Prostate gland (tissue), 2 donors: ENCODE measurements around the gene RABEPK.

Experiments
- POLR2A ChIP-seq: fragments of 450-650 bp; IDR thresholded peaks from one replicate; pipeline ENCODE4 v1.6.1; 2016; ENCODE audit warnings: antibody characterized with exemption, mild to moderate bottlenecking
- POLR2AphosphoS5 ChIP-seq: sonication (generic); formaldehyde crosslinking; IDR thresholded peaks from one replicate; pipeline ENCODE4 v1.6.1; 2017; ENCODE audit warnings: antibody characterized with exemption
- TF ChIP-seq, protein P1 (sequence below), 4 experiments: fragments of 200-600 bp in 2 of 4; fragments of 450-650 bp in 2 of 4; sonication (generic) in 2 of 4; IDR thresholded peaks; 1 replicate in 3 of 4; 2 replicates in 1 of 4; pipeline ENCODE4 v1.5.1; 2016 to 2019; ENCODE audit warnings: antibody characterized with exemption in 4 of 4, mild to moderate bottlenecking in 2 of 4, moderate library complexity in 2 of 4

DNA sequence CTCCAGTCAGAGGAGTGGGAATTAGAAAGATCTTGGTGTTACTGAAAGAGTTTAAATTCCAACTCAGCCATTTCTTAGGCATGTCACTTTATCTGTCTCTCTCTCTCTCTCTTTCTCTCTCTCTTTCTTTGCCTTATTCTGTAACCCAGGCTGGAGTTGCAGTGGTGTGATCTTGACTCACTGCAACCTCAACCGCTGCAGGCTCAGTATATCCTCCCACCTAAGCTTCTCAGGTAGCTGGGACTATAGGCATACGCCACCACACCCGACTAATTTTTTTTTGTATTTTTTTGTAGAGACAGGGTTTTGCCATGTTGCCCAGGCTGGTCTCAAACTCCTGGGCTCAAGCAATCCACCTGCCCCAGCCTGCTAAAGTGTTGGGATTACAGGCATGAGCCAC lies 18.3 kb downstream of the RABEPK start:
- TF ChIP-seq, protein P1, sequence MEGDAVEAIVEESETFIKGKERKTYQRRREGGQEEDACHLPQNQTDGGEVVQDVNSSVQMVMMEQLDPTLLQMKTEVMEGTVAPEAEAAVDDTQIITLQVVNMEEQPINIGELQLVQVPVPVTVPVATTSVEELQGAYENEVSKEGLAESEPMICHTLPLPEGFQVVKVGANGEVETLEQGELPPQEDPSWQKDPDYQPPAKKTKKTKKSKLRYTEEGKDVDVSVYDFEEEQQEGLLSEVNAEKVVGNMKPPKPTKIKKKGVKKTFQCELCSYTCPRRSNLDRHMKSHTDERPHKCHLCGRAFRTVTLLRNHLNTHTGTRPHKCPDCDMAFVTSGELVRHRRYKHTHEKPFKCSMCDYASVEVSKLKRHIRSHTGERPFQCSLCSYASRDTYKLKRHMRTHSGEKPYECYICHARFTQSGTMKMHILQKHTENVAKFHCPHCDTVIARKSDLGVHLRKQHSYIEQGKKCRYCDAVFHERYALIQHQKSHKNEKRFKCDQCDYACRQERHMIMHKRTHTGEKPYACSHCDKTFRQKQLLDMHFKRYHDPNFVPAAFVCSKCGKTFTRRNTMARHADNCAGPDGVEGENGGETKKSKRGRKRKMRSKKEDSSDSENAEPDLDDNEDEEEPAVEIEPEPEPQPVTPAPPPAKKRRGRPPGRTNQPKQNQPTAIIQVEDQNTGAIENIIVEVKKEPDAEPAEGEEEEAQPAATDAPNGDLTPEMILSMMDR (IDR thresholded peaks at IDR 0.05) = no peak
- no peak for TF ChIP-seq POLR2A
- TF ChIP-seq POLR2AphosphoS5 = no peak
